Stimulated activated CD8-positive, alpha-beta memory T cell treated with anti-CD3 and anti-CD28 coated beads, Interleukin-15, amount 100 ng/mL, for 48 hours (primary cell): ENCODE results near the gene PAX7.
"Not testable (repeated sequence)": the region's sequence is repeated elsewhere in the genome, so short reads cannot be mapped to it uniquely, and the experiment has no call there.

ENCODE experiments used
- DNase-seq, 2 donors: peaks; one replicate each; pipeline ENCODE4 v3.0.0-alpha.2; 2020; ENCODE audit warnings: low read depth in 2 of 2

PAX7 gene

GRCh38 chr1:18630511-18631495 is at the start of gene PAX7:
Gene PAX7 (plus strand): TSS chr1:18630846. CDS start chr1:18631604, 758 bp downstream.
- no peak for DNase-seq

- DNase-seq = peak; percentile 12 to 31
Observed at GRCh38 chr1:18581420-18581880, 49.2 kb upstream of the PAX7 start.

- no peak for DNase-seq
Observed at GRCh38 chr1:18582890-18583289, 47.8 kb upstream of the PAX7 start.

GRCh38 chr1:18583326-18583941 is 47.2 kb upstream of the PAX7 start:
- no peak for DNase-seq

GRCh38 chr1:18586016-18586415 is 44.6 kb upstream of the PAX7 start:
- not testable (repeated sequence) for DNase-seq

GRCh38 chr1:18588093-18588492 is 42.6 kb upstream of the PAX7 start:
- DNase-seq = no peak

- DNase-seq = no peak
Observed at GRCh38 chr1:18592368-18592767, 38.3 kb upstream of the PAX7 start.

GRCh38 chr1:18597160-18598042 is 33.2 kb upstream of the PAX7 start:
- peak; percentile 10 to 19 for DNase-seq

GRCh38 chr1:18599086-18599485 is 31.6 kb upstream of the PAX7 start:
- DNase-seq = no peak

- DNase-seq = no peak
Observed at GRCh38 chr1:18599704-18600103, 30.9 kb upstream of the PAX7 start.

- DNase-seq = no peak
Observed at GRCh38 chr1:18602533-18603211, 28.0 kb upstream of the PAX7 start.

GRCh38 chr1:18603212-18603852 is 27.3 kb upstream of the PAX7 start:
- no peak for DNase-seq

- DNase-seq = no peak
Observed at GRCh38 chr1:18606443-18607288, 24.0 kb upstream of the PAX7 start.

- no peak for DNase-seq
Observed at GRCh38 chr1:18607289-18607760, 23.3 kb upstream of the PAX7 start.

- DNase-seq = no peak
Observed at GRCh38 chr1:18608534-18608933, 22.1 kb upstream of the PAX7 start.

GRCh38 chr1:18611311-18611710 is 19.3 kb upstream of the PAX7 start:
- DNase-seq = no peak

- DNase-seq = no peak
Observed at GRCh38 chr1:18612073-18612472, 18.6 kb upstream of the PAX7 start.

- no peak for DNase-seq
Observed at GRCh38 chr1:18614069-18614735, 16.4 kb upstream of the PAX7 start.
